ENCODE data around the gene ARMC9.
A peak's percentile ranks its signal among the peaks of the same experiment; 100 is the strongest.

The ARMC9 gene

GRCh38 chr2:231183851-231184250 lies 14.6 kb upstream of the ARMC9 start:
- H3K4me3 ChIP-seq (ENCODE audit: low read depth, low read length) = no peak overlapping the region
- TF ChIP-seq CTCF (IDR thresholded peaks at IDR 0.05; ENCODE audit: low read depth, low read length) = no peak
- in situ Hi-C loops (cut with HindIII; ENCODE audit: low sequenced_read_pairs) = no loop called here
- DNase-seq (ENCODE audit: low read depth, low spot score) = no peak

- no peak for DNase-seq (ENCODE audit: low read depth, low spot score)
- TF ChIP-seq CTCF (IDR thresholded peaks at IDR 0.05; ENCODE audit: low read depth, low read length) = no peak
- no peak overlapping the region for H3K4me3 ChIP-seq (ENCODE audit: low read depth, low read length)
- in situ Hi-C loops (cut with HindIII; ENCODE audit: low sequenced_read_pairs) = no loop called here
Measured at GRCh38 chr2:231184319-231184718, 14.1 kb upstream of the ARMC9 start.

- no peak overlapping the region for H3K4me3 ChIP-seq (ENCODE audit: low read depth, low read length)
- TF ChIP-seq CTCF (IDR thresholded peaks at IDR 0.05; ENCODE audit: low read depth, low read length) = no peak
- in situ Hi-C loops (cut with HindIII; ENCODE audit: low sequenced_read_pairs) = no loop called here
- DNase-seq (ENCODE audit: low read depth, low spot score) = no peak
Measured at GRCh38 chr2:231185050-231185725, 13.2 kb upstream of the ARMC9 start.

- in situ Hi-C loops (cut with HindIII; ENCODE audit: low sequenced_read_pairs) = no loop called here
- H3K4me3 ChIP-seq (ENCODE audit: low read depth, low read length) = no peak overlapping the region
Measured at GRCh38 chr2:231185886-231186285, 12.5 kb upstream of the ARMC9 start.

GRCh38 chr2:231186325-231186724 lies 12.1 kb upstream of the ARMC9 start:
- no peak overlapping the region for H3K4me3 ChIP-seq (ENCODE audit: low read depth, low read length)
- in situ Hi-C loops (cut with HindIII; ENCODE audit: low sequenced_read_pairs) = no loop called here
- no peak for DNase-seq (ENCODE audit: low read depth, low spot score)
- TF ChIP-seq CTCF (IDR thresholded peaks at IDR 0.05; ENCODE audit: low read depth, low read length) = no peak

More at GRCh38 chr2:231185886-231186285, 12.5 kb upstream of the ARMC9 start:
- no peak for DNase-seq (ENCODE audit: low read depth, low spot score)
- TF ChIP-seq CTCF (IDR thresholded peaks at IDR 0.05; ENCODE audit: low read depth, low read length) = no peak

GRCh38 chr2:231187736-231188505 lies 10.5 kb upstream of the ARMC9 start:
- no peak for TF ChIP-seq CTCF (IDR thresholded peaks at IDR 0.05; ENCODE audit: low read depth, low read length)
- peak; percentile 56 for DNase-seq (ENCODE audit: low read depth, low spot score)
- in situ Hi-C loops (cut with HindIII; ENCODE audit: low sequenced_read_pairs) = no loop called here
- H3K4me3 ChIP-seq (ENCODE audit: low read depth, low read length) = no peak overlapping the region
